GM18870 (cell line): Measurements from ENCODE around the gene KIF18B.
"Not testable (repeated sequence)": the region's sequence is repeated elsewhere in the genome, so short reads cannot be mapped to it uniquely, and the experiment has no call there.

Source experiments
- ATAC-seq: cut with Tn5 transposase; IDR thresholded peaks from one replicate; pipeline ENCODE4 v1.9.1; 2021; ENCODE audit warnings: moderate library complexity; ENCODE audit not compliant: unreplicated experiment

The KIF18B gene

GRCh38 chr17:44969144-44969780 lies 21.7 kb upstream of the KIF18B start:
- ATAC-seq, result no peak

- no peak for ATAC-seq
Measured at GRCh38 chr17:44968225-44969143, 20.9 kb upstream of the KIF18B start, which contains the start of gene C1QL1. Gene C1QL1, minus strand, starts transcription at chr17:44968303. Its CDS starts 255 bp downstream, at chr17:44968048.

GRCh38 chr17:44967907-44968224 lies 20.3 kb upstream of the KIF18B start:
- no peak for ATAC-seq

- no peak for ATAC-seq
Measured at GRCh38 chr17:44967026-44967906, 19.7 kb upstream of the KIF18B start.

- ATAC-seq, result no peak
Measured at GRCh38 chr17:44966348-44967025, 18.9 kb upstream of the KIF18B start.

- ATAC-seq, result no peak
Measured at GRCh38 chr17:44965481-44966234, 18.1 kb upstream of the KIF18B start.

- ATAC-seq, result no peak
Measured at GRCh38 chr17:44961921-44962350, 14.4 kb upstream of the KIF18B start.

GRCh38 chr17:44960691-44961090 lies 13.1 kb upstream of the KIF18B start:
- ATAC-seq, result no peak

GRCh38 chr17:44959821-44960531 lies 12.4 kb upstream of the KIF18B start:
- no peak for ATAC-seq

GRCh38 chr17:44956998-44957981 lies 9.7 kb upstream of the KIF18B start:
- no peak for ATAC-seq

- no peak for ATAC-seq
Measured at GRCh38 chr17:44955674-44956425, 8.3 kb upstream of the KIF18B start.

- ATAC-seq, result no peak
Measured at GRCh38 chr17:44952946-44953475, 5.4 kb upstream of the KIF18B start.

- ATAC-seq, result no peak
Measured at GRCh38 chr17:44948315-44948795, 782 bp upstream of the KIF18B start.

- not testable (repeated sequence) for ATAC-seq
Measured at GRCh38 chr17:44945652-44946051, 1.9 kb downstream of the KIF18B start.

- ATAC-seq, result no peak
Measured at GRCh38 chr17:44942456-44942855, 5.1 kb downstream of the KIF18B start.

GRCh38 chr17:44941712-44942331 lies 5.8 kb downstream of the KIF18B start:
- ATAC-seq, result no peak

- ATAC-seq, result no peak
Measured at GRCh38 chr17:44940768-44941167, 6.8 kb downstream of the KIF18B start.
